GM11168 (cell line): ENCODE data around the gene VPS41.

Experiments used
- in situ Hi-C: fragments of 300-500 bp; cut with MboI; formaldehyde crosslinking; loops from one replicate; pipeline ENCODE4 v1.12.0; 2022; ENCODE audit warnings: low sequenced_read_pairs; ENCODE audit not compliant: unreplicated experiment

Gene VPS41

DNA sequence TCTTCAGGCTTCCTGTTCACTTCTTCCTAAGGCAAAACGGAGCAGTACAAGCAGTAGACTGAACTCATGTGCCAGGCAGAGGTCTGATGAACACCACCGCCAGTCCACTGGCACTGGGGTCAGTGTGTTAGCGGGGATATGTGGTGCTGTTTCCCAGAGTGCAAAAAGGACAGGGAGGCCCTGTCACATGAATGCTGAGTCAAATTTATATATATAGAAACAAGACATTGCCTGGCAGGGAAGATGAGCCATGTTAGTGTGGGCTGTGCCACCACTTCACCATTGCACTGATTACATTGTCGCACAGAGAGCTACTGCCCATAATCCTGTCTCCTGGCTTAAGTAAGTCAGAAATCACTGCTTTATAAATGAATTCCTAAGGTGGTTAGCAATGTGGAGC lies 155.6 kb downstream of the VPS41 start:
- in situ Hi-C loops, result no loop called here

GRCh38 chr7:38751416-38751815 lies 157.6 kb downstream of the VPS41 start:
- in situ Hi-C loops, result no loop called here

- in situ Hi-C loops, result no loop called here
Measured at GRCh38 chr7:38748056-38748610, 160.9 kb downstream of the VPS41 start.

GRCh38 chr7:38746438-38746837 lies 162.6 kb downstream of the VPS41 start:
- in situ Hi-C loops, result no loop called here

- in situ Hi-C loops, result no loop called here
Measured at GRCh38 chr7:38744746-38745145, 164.2 kb downstream of the VPS41 start.

GRCh38 chr7:38743899-38744298 lies 165.1 kb downstream of the VPS41 start:
- in situ Hi-C loops, result no loop called here

DNA sequence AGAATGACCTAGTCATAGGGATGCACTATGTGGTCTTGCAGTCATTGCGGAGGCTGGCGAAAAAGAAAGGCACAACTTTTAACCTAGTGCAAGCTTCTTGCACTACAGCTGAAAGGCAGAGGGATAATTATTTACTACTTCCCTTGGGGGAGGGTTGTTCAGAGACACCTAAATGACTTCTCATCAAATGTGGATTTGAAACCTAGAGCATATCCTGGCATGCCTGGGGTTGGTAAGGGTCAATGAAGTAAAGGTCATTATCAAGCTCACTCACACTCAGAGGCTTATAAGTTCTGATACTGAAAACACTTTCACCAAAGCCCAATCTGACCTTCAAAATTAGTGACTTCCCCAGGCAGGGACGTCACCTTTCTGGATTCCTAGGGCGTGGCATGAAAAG lies 168.9 kb downstream of the VPS41 start:
- in situ Hi-C loops, result no loop called here

DNA sequence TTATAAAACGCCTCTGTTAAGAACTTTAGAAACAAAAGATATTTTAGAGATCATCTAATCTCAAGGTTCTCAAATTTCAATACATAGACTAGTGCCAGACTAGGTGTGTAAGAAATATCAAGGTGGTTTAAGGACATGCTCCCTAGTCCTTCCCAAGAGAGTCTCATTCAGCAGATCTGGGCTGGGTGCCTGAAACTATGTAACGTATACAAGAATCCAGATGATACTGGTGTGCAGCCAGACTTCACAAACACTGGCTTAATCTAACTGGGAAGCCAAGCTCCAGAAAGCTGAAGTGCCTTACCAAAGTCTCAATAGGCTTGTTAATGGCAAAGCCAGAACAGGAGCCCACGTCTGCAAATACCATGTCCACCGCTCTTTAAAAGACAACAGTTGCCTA lies 172.9 kb downstream of the VPS41 start:
- in situ Hi-C loops, result no loop called here

DNA sequence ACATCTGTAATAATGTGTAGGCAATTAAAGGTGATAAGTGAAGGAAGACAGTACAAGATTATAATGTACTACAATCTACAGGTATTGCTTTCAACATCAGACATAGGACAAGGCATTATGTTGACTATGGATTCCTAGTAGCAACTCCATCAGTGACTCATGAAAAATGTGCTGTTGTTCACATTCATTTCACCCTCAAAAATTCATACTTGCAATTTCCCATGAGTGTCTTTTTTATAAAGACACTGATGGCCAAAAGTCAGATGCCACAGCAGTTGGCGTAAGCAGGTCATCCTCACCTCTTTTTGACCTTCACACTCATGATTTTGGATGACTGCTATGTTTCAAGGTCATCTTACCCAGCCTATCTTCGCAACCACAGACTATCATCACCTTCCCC lies 177.8 kb downstream of the VPS41 start:
- in situ Hi-C loops, result no loop called here

DNA sequence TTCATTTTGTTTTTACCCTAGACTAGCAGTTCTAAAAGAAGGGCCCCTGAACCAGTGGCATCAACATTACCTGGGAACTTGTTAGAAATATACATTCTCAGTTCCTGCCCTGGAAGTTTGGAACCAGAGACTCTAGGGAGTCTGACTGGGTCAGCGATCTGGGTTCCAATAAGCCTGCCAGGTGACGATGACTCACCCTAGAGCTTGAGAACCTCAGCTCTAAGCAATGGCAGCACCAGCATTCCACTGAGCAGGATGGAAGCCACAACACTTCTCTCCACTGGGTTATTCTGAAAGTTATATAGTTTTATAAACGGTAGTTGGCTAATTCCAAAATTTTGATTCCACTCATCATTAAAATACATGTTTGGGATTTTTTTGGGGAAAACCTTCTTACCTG lies 180.8 kb downstream of the VPS41 start:
- in situ Hi-C loops, result no loop called here

DNA sequence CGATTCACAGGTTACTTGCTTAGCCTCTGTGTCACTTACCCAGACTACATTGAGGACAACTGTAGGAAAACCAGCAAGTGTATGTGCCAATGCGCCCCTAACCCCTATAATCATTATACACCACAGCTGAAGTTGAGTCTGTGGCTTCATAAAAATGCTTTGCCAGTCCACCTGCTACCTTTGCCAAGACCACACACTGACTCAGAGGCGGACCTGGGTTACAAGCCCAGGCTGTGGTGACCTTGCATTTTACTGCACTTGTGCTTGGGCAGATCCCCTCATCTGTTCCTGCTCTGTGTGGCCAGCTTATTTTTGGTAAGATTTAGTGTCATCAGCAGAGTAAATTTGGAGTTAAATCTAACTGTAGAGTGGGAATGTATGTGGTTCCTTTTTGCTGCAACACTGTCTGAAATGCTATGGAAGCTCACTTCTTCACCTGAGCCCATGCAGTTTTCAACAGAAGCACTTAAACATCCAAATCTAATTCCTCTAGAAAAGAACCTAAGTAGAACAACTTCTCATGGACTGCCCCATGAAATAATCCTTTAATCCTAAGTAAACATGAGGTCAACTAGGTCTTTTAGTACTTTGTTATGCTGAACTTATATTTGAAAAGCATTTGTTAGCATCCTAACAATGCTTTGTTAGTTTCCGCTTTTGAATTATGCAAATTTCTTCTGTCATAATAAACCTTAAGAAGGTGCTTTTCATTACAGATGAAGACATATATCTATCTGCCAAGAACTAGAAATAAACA lies 181.6 kb downstream of the VPS41 start:
- in situ Hi-C loops, result no loop called here

DNA sequence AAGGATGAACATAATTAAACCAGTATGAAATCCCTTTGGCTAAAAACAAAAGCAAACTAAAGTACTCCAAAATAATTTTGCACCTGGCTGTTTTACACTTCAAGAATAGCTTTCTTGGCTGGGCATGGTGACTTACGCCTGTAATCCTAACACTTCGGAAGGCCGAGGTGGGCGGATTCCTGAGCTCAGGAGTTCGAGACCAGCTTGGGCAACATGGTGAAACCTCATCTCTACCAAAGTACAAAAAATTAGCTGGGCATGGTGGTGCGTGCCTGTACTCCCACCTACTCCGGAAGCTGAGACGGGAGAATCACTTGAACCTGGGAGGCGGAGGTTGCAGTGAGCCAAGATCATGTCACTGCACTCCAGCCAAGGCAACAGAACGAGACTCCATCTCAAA lies 185.7 kb downstream of the VPS41 start:
- in situ Hi-C loops, result no loop called here

DNA sequence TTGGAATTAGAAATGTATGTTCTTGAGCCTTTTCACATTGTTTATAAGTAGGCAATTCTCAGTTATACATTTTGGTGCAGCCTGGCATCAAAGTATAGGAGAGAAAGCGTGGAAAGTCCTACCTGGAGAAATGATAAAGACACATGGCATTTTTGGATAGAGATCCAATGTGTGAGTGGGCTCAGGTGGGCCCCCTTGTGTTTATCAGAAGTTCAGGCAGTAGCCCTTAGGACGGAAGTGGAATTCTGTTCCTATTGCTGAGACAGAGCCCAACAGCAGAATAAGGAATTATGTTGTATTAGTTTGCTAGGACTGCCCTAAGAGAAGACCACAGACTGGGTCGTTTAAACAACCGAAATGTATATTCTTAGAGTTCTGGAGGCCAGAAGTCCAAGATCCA lies 192.6 kb downstream of the VPS41 start:
- in situ Hi-C loops, result no loop called here

DNA sequence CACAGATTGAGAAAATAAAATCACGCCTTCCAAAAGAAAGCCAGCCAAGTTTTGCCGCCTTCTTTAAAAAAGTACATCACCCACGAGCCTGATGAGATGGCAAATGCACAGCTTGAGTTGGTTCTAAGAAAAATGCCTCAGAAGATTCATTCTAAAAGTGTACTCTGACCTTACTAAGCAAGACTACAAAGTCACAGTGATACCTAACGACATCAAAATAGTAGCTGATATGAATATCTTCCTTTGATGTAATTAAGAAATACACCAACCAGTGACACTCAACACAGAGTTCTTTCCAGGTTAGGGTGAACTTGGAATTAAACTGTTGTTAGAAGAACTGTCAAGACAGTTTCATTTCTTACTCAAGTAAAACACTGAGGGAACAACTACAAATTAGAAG lies 199.9 kb downstream of the VPS41 start:
- in situ Hi-C loops, result no loop called here

GRCh38 chr7:38704751-38705150 lies 204.2 kb downstream of the VPS41 start:
- in situ Hi-C loops, result no loop called here

- in situ Hi-C loops, result no loop called here
Measured at GRCh38 chr7:38704041-38704547, 204.9 kb downstream of the VPS41 start.

GRCh38 chr7:38703093-38703492 lies 205.9 kb downstream of the VPS41 start:
- in situ Hi-C loops, result no loop called here

DNA sequence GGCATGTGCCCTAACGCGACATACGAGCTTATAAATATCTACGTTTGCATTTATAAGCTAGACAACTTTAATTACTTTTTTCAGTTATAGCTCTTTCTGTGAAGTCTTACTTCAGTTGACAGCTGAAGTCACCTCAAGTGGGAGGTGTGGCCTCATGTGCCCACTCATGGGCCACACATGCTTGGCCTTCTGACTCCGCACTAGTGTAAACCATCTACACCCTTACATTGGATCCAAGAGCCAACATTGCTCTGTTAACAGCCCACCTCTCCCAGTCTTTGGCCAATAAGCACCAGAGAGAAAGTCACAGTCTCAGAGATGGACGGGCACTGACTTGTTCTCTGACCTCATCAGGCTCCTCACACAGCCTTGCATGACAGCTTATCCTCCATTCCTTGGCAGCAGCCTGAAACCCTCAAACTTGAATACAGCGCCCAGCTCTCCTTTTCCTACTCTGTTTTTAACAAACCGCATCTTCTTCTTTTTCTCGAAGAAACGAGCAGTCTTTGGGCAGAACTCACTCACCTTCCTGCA lies 206.9 kb downstream of the VPS41 start:
- in situ Hi-C loops, result no loop called here

DNA sequence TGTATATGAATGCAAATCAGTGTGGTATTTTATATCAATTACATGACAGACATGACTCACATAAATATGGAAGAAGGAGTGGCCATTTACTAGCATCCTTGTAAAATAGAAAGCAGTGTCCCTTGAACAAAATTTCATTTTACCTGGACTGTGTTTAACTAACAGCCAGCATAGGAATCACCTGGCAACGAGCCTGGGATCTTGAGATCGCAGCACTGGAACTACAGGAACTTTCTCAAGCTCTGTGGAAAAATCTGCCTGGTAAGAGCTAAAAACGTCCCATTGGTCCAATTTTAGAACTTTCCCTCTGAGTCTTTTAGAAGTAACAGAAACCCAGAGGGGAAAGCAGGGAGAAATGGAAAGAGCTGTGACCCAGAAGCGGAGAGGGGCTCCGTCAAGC lies 208.9 kb downstream of the VPS41 start:
- in situ Hi-C loops, result no loop called here

- in situ Hi-C loops, result no loop called here
Measured at GRCh38 chr7:38699471-38699870, 209.5 kb downstream of the VPS41 start.

- in situ Hi-C loops, result no loop called here
Measured at GRCh38 chr7:38694326-38694725, 214.7 kb downstream of the VPS41 start.

DNA sequence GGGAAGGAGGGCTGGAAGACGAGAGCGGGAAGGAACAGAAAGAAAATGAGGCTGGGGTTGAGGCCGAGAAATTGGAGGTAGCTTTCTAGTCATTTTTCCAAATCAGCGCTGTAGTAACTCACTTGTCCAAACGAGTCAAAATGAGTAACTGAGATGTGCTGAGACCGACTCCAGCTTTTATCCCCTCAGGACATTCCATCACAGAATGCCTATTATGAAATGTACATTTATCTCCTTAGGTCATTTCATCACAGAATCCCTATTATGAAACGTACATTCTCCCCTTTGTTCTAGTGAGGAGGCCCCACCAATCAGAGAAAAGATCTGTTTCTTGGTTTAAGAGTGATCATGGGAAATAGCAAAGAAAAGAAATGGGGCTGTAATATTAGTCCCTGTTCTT lies 222.1 kb downstream of the VPS41 start:
- in situ Hi-C loops, result no loop called here
